ENCODE measurements around the gene NLGN4X. TPM values are rescaled to one million over a fixed set of nuclear protein-coding genes. Genes with fewer than 3 reads are reported as not detected.

Gene NLGN4X
- total RNA-seq, 1 donor from 2014 or later = 3.6 TPM

- no peak for DNase-seq (ENCODE audit: low spot score)
These were observed 360.9 kb downstream of the NLGN4X start for GRCh38 chrX:5867778-5868177.

GRCh38 chrX:5857232-5857631 lies 371.4 kb downstream of the NLGN4X start:
- DNase-seq (ENCODE audit: low spot score) = no peak

DNA sequence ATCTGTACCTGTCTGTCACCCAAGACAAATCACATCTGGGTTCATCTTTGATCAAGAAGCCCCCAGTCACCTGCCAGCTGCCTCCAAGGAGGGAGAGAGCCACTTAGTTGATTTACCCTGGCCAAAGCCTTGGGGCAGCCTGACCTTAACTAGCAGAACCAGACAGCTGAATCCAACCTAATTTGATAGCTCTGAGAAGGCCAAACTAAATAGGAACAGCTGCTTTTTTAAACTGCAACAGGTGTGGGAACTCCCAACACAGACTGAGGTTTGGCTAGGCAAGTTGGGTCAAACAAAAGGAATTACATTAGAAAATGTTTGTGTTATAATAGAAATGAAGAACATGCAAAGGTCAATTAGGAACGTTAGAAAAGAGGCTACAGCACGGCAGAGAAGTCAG lies 375.7 kb downstream of the NLGN4X start:
- no peak for DNase-seq (ENCODE audit: low spot score)

- no peak for DNase-seq (ENCODE audit: low spot score)
These were observed 386.1 kb downstream of the NLGN4X start for GRCh38 chrX:5842601-5843000.

All from mucosa of gallbladder (tissue), 1 donor.